Measurements from ENCODE around the gene ARHGAP42. TPM values are rescaled to one million over a fixed set of nuclear protein-coding genes. Genes with fewer than 3 reads are reported as not detected.
A peak's percentile ranks its signal among the peaks of the same experiment; 100 is the strongest.

Gene ARHGAP42
- total RNA-seq, 1 donor from 2014 or later = 33.2 TPM

- Mint-ChIP-seq H3K27ac (ENCODE audit: unreplicated experiment) (no peak overlapping the region), H3K9me3 (ENCODE audit: unreplicated experiment) (no peaks in the 10 kb centered on the region), H3K36me3 (ENCODE audit: low read depth, unreplicated experiment) (peaks cover 5% of the 10 kb centered on the region), H3K4me3 (ENCODE audit: unreplicated experiment) (no peak overlapping the region), H3K27me3 (ENCODE audit: low read depth, unreplicated experiment) (no peaks in the 10 kb centered on the region), H3K4me1 (ENCODE audit: low read depth, unreplicated experiment) (no peaks in the 10 kb centered on the region)
- DNase-seq (ENCODE audit: low read depth) (no peak), FAIRE-seq (no peak)
- no peaks in the 10 kb centered on the region for H3K4me1 ChIP-seq (ENCODE audit: insufficient read depth, low read length)
- H3K4me2 ChIP-seq (ENCODE audit: low read length) = no peak overlapping the region
- no peak overlapping the region for H2AFZ ChIP-seq (ENCODE audit: low read depth, low read length)
- no peak for TF ChIP-seq CTCF (IDR thresholded peaks at IDR 0.05; ENCODE audit: insufficient read depth, low read depth, low read length)
- no peak for TF ChIP-seq EZH2 (IDR thresholded peaks at IDR 0.05; ENCODE audit: insufficient read depth, low read length)
- H4K20me1 ChIP-seq (ENCODE audit: insufficient read depth, low read length) = no peaks in the 10 kb centered on the region
- H3K9me3 ChIP-seq (ENCODE audit: insufficient read depth, low read depth, low read length) = no peaks in the 10 kb centered on the region
- H3K9ac ChIP-seq (ENCODE audit: low read length) = no peak overlapping the region
- peaks cover 4% of the 10 kb centered on the region for H3K36me3 ChIP-seq (ENCODE audit: insufficient read depth, low read length)
- no peak overlapping the region for H3K4me3 ChIP-seq (ENCODE audit: insufficient read depth, low read depth, low read length)
- H3K27ac ChIP-seq (ENCODE audit: low read depth, low read length) = no peak overlapping the region
- no peaks in the 10 kb centered on the region for H3K79me2 ChIP-seq (ENCODE audit: insufficient read depth, low read length)
- H3K27me3 ChIP-seq (ENCODE audit: insufficient read depth, low read length) = no peaks in the 10 kb centered on the region
These were observed 274.5 kb downstream of the ARHGAP42 start for GRCh38 chr11:100961633-100962032.

DNA sequence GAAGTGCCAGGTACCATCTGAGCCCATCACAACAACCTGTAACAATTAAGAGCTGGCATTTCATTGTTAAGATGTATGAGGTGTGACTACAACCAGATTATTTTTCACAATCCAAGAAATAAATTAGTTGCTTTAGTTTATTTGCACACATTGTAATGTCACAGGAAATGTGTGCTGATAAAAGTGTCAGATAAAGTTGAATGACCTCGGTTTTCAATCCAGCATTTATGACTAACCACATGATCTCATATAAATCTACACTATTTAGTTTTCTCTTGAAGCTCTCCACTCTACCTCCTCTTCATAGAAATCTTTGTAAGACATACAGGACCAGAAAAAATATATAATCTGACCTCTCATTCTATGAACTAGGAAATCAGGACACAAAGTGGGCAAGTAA lies 276.3 kb downstream of the ARHGAP42 start:
- Histone ChIP-seq H3K9me3 (ENCODE audit: insufficient read depth, low read depth, low read length) (no peaks in the 10 kb centered on the region), H3K4me2 (ENCODE audit: low read length) (no peak overlapping the region), H3K27me3 (ENCODE audit: insufficient read depth, low read length) (no peaks in the 10 kb centered on the region), H3K36me3 (ENCODE audit: insufficient read depth, low read length) (peaks cover 4% of the 10 kb centered on the region), H3K27ac (ENCODE audit: low read depth, low read length) (no peak overlapping the region), H3K79me2 (ENCODE audit: insufficient read depth, low read length) (no peaks in the 10 kb centered on the region), H3K9ac (ENCODE audit: low read length) (no peak overlapping the region), H3K4me1 (ENCODE audit: insufficient read depth, low read length) (no peaks in the 10 kb centered on the region), H4K20me1 (ENCODE audit: insufficient read depth, low read length) (no peaks in the 10 kb centered on the region), H3K4me3 (ENCODE audit: insufficient read depth, low read depth, low read length) (no peak overlapping the region), H2AFZ (ENCODE audit: low read depth, low read length) (no peak overlapping the region)
- H3K27ac Mint-ChIP-seq (ENCODE audit: unreplicated experiment) = no peak overlapping the region
- H3K9me3 Mint-ChIP-seq (ENCODE audit: unreplicated experiment) = no peaks in the 10 kb centered on the region
- H3K27me3 Mint-ChIP-seq (ENCODE audit: low read depth, unreplicated experiment) = no peaks in the 10 kb centered on the region
- FAIRE-seq = no peak
- no peaks in the 10 kb centered on the region for H3K4me1 Mint-ChIP-seq (ENCODE audit: low read depth, unreplicated experiment)
- H3K36me3 Mint-ChIP-seq (ENCODE audit: low read depth, unreplicated experiment) = peaks cover 5% of the 10 kb centered on the region
- H3K4me3 Mint-ChIP-seq (ENCODE audit: unreplicated experiment) = no peak overlapping the region
- DNase-seq (ENCODE audit: low read depth) = peak; percentile 9
- TF ChIP-seq EZH2 (IDR thresholded peaks at IDR 0.05; ENCODE audit: insufficient read depth, low read length) = no peak
- no peak for TF ChIP-seq CTCF (IDR thresholded peaks at IDR 0.05; ENCODE audit: insufficient read depth, low read depth, low read length)

DNA sequence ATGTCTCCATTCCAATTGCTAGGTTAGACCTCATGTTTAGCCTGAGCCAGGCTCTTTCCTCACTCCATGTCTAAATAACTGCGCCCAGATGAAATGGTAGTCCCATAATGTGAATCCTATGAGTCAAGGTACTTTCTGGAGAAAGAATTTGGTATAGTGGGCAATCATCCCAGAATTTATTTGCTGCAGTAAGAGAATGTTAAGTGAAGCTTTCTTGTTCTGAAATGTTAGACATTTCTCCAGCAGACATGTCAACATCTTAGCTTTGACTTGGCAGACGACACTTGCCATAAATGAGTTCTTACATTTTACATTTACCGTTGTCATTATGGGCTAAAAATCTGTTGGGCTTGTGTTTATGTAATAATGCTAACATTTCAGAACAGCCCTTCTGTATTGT lies 277.3 kb downstream of the ARHGAP42 start:
- H3K4me3 Mint-ChIP-seq (ENCODE audit: unreplicated experiment) = no peak overlapping the region
- Histone ChIP-seq H3K9me3 (ENCODE audit: insufficient read depth, low read depth, low read length) (no peaks in the 10 kb centered on the region), H3K4me2 (ENCODE audit: low read length) (no peak overlapping the region), H3K27ac (ENCODE audit: low read depth, low read length) (no peak overlapping the region), H4K20me1 (ENCODE audit: insufficient read depth, low read length) (no peaks in the 10 kb centered on the region), H3K36me3 (ENCODE audit: insufficient read depth, low read length) (peaks cover 4% of the 10 kb centered on the region), H2AFZ (ENCODE audit: low read depth, low read length) (no peak overlapping the region), H3K9ac (ENCODE audit: low read length) (no peak overlapping the region), H3K79me2 (ENCODE audit: insufficient read depth, low read length) (no peaks in the 10 kb centered on the region), H3K4me3 (ENCODE audit: insufficient read depth, low read depth, low read length) (no peak overlapping the region), H3K4me1 (ENCODE audit: insufficient read depth, low read length) (no peaks in the 10 kb centered on the region), H3K27me3 (ENCODE audit: insufficient read depth, low read length) (no peaks in the 10 kb centered on the region)
- DNase-seq (ENCODE audit: low read depth) = peak; percentile 68
- FAIRE-seq = no peak
- no peaks in the 10 kb centered on the region for H3K27me3 Mint-ChIP-seq (ENCODE audit: low read depth, unreplicated experiment)
- peaks cover 12% of the 10 kb centered on the region for H3K36me3 Mint-ChIP-seq (ENCODE audit: low read depth, unreplicated experiment)
- no peak overlapping the region for H3K27ac Mint-ChIP-seq (ENCODE audit: unreplicated experiment)
- TF ChIP-seq EZH2 (IDR thresholded peaks at IDR 0.05; ENCODE audit: insufficient read depth, low read length) = no peak
- no peak for TF ChIP-seq CTCF (IDR thresholded peaks at IDR 0.05; ENCODE audit: insufficient read depth, low read depth, low read length)
- H3K4me1 Mint-ChIP-seq (ENCODE audit: low read depth, unreplicated experiment) = peaks cover under 1% of the 10 kb centered on the region
- peaks cover 4% of the 10 kb centered on the region for H3K9me3 Mint-ChIP-seq (ENCODE audit: unreplicated experiment)
